K562 (cell line): ENCODE data around the gene NRSN2. TPM values are rescaled to one million over a fixed set of nuclear protein-coding genes. Genes with fewer than 3 reads are reported as not detected.

Source experiments
- ATAC-seq: fragments of 200-7000 bp; cut with Tn5 transposase; 3 replicates; pipeline ENCODE4 v1.9.1; 2020; ENCODE audit warnings: moderate library complexity
- BruUV-seq: library from RNA; stranded (reverse); fragments of 400-500 nt; replicated peaks from 2 replicates; lab custom pipeline; 2021; lab: Mats Ljungman, UMichigan
- CTCF ChIA-PET: fragments of 300-600 bp; formaldehyde crosslinking; extraction: SDS; loops from one replicate; lab custom pipeline; 2021; ENCODE audit warnings: low intra/inter-chr PET ratio; lab: Yijun Ruan, JAX
- POLR2A ChIA-PET: fragments of 300-600, 350-650 bp; sonication (Branson Sonifier 250); formaldehyde crosslinking; extraction: SDS; loops from one replicate; lab custom pipeline; 2021; ENCODE audit warnings: antibody characterized with exemption, inconsistent platforms; lab: Yijun Ruan, JAX
- DNase-seq, 4 experiments: peaks; one replicate each; pipeline versions ENCODE4 v3.0.0 to v3.0.0-alpha.2; 2011 to 2018; ENCODE audit warnings: low spot score in 3 of 4, mixed read lengths in 3 of 4; ENCODE audit errors: extremely low read depth in 1 of 4
- FAIRE-seq: peaks from 2 replicates; lab custom pipeline; 2011; peaks lifted over from hg19 to GRCh38; lab: Jason Lieb, UNC
- H2AFZ ChIP-seq: 2 replicates; pipeline ENCODE4 v1.6.0; 2011; ENCODE audit warnings: low read depth, low read length, control low read depth, inconsistent platforms
- H3K27ac ChIP-seq: fragments of 200-600 bp; 3 replicates; pipeline ENCODE4 v1.8.0; 2011; ENCODE audit warnings: low read depth, mild to moderate bottlenecking, control low read depth, inconsistent platforms, low read length, moderate library complexity, mixed read lengths; ENCODE audit errors: extremely low read depth
- H3K27me3 ChIP-seq, 2 experiments: fragments of 300-600 bp in 1 of 2; 2 replicates in 1 of 2; 3 replicates in 1 of 2; pipeline versions ENCODE4 v1.6.0 to v1.8.0; 2011; ENCODE audit warnings: inconsistent platforms in 2 of 2, low read length in 2 of 2, mild to moderate bottlenecking in 1 of 2, mixed read lengths in 1 of 2, moderate library complexity in 1 of 2; ENCODE audit not compliant: control insufficient read depth in 2 of 2, insufficient read depth in 2 of 2
- H3K36me3 ChIP-seq: fragments of 300-600 bp; 3 replicates; pipeline ENCODE4 v1.8.0; 2011; ENCODE audit warnings: mild to moderate bottlenecking, low read length, inconsistent platforms; ENCODE audit not compliant: control insufficient read depth, insufficient read depth
- H3K4me1 ChIP-seq, 2 experiments: fragments of 200-600 bp in 1 of 2; replicated peaks in 1 of 2; 2 replicates in 1 of 2; 3 replicates in 1 of 2; pipeline versions ENCODE4 v1.5.1 to v1.8.0; 2011; ENCODE audit warnings: inconsistent platforms in 2 of 2, low read length in 2 of 2, mild to moderate bottlenecking in 1 of 2, mixed read lengths in 1 of 2, moderate library complexity in 1 of 2; ENCODE audit not compliant: control insufficient read depth in 2 of 2, insufficient read depth in 2 of 2
- H3K4me2 ChIP-seq: 2 replicates; pipeline ENCODE4 v1.6.1; 2011; ENCODE audit warnings: low read length, control low read depth, inconsistent platforms, mixed read lengths; ENCODE audit not compliant: insufficient read depth
- H3K4me3 ChIP-seq: fragments of 200-600 bp; sonication (generic), shearing (Covaris generic); 2 replicates; pipeline ENCODE4 v1.5.1; 2016; ENCODE audit warnings: control low read depth, inconsistent platforms
- H3K79me2 ChIP-seq: fragments of 200-600 bp; 3 replicates; pipeline ENCODE4 v1.8.0; 2011; ENCODE audit warnings: low read length, inconsistent platforms; ENCODE audit not compliant: control insufficient read depth, insufficient read depth
- H3K9ac ChIP-seq, 2 experiments: 2 replicates each; pipeline versions ENCODE4 v1.6.0 to v1.6.1; 2011; ENCODE audit warnings: low read depth in 2 of 2, low read length in 2 of 2, control low read depth in 1 of 2, inconsistent platforms in 1 of 2, mild to moderate bottlenecking in 1 of 2, mixed read lengths in 1 of 2; ENCODE audit not compliant: insufficient read depth in 1 of 2
- H3K9me1 ChIP-seq: one replicate; pipeline ENCODE4 v1.6.0; 2011; ENCODE audit warnings: inconsistent platforms, mild to moderate bottlenecking, low read length, moderate library complexity; ENCODE audit not compliant: control insufficient read depth, insufficient read depth
- H3K9me3 ChIP-seq: replicated peaks from 2 replicates; pipeline ENCODE4 v1.5.1; 2011; ENCODE audit warnings: low read depth, low read length, inconsistent platforms; ENCODE audit not compliant: control insufficient read depth, insufficient read depth
- H4K20me1 ChIP-seq: replicated peaks from 2 replicates; pipeline ENCODE4 v1.6.1; 2011; ENCODE audit warnings: low read length, inconsistent platforms, mixed read lengths; ENCODE audit not compliant: control insufficient read depth, insufficient read depth
- CEBPG ChIP-seq, 3 experiments: fragments of 200-800 bp in 1 of 3; sonication (Bioruptor generic) in 1 of 3; sonication (generic) in 1 of 3; formaldehyde crosslinking in 1 of 3; IDR thresholded peaks in 2 of 3; conservative IDR thresholded peaks in 1 of 3; 2 replicates each; pipeline versions ENCODE4 v1.6.1 to v1.8.0; 2016 to 2022; ENCODE audit warnings: missing compliant biosample characterization in 2 of 3, missing genetic modification characterization in 2 of 3, mild to moderate bottlenecking in 1 of 3, missing genetic modification reagents in 1 of 3
- CHAMP1 ChIP-seq: fragments of 450-650 bp; IDR thresholded peaks from 2 replicates; pipeline ENCODE4 v1.6.1; 2016; ENCODE audit warnings: mild to moderate bottlenecking
- GMEB1 ChIP-seq: fragments of 250-450 bp; sonication (Bioruptor Pico); IDR thresholded peaks from 2 replicates; pipeline ENCODE4 v1.4.0; 2020; ENCODE audit warnings: mild to moderate bottlenecking
- JUNB ChIP-seq: fragments of 450-650 bp; formaldehyde crosslinking; conservative IDR thresholded peaks from 2 replicates; pipeline ENCODE4 v1.4.0; 2020; ENCODE audit warnings: mild to moderate bottlenecking
- MLX ChIP-seq, 2 experiments: fragments of 450-650 bp in 1 of 2; sonication (generic) in 1 of 2; formaldehyde crosslinking; conservative IDR thresholded peaks; 2 replicates each; pipeline versions ENCODE4 v1.4.0 to v1.8.1; 2020 to 2022; ENCODE audit warnings: mild to moderate bottlenecking in 1 of 2, missing genetic modification reagents in 1 of 2
- NR2C1 ChIP-seq, 2 experiments: fragments of 450-650 bp; IDR thresholded peaks; 2 replicates each; pipeline ENCODE4 v1.6.1; 2017; ENCODE audit warnings: mild to moderate bottlenecking in 2 of 2, antibody characterized with exemption in 1 of 2, inconsistent platforms in 1 of 2, missing compliant biosample characterization in 1 of 2, missing genetic modification characterization in 1 of 2
- POLR2G ChIP-seq: fragments of 200-400 bp; formaldehyde crosslinking; IDR thresholded peaks from 2 replicates; pipeline ENCODE4 v1.6.1; 2017; ENCODE audit warnings: low read depth, mild to moderate bottlenecking, antibody characterized with exemption, low read length, moderate library complexity
- RFX1 ChIP-seq: fragments of 450-650 bp; IDR thresholded peaks from 2 replicates; pipeline ENCODE4 v1.6.1; 2016; ENCODE audit warnings: mild to moderate bottlenecking, moderate library complexity
- ZNF143 ChIP-seq: sonication (generic); formaldehyde crosslinking; IDR thresholded peaks from 2 replicates; pipeline ENCODE4 v1.9.0; 2022; ENCODE audit warnings: mild to moderate bottlenecking, missing genetic modification reagents
- ZNF165 ChIP-seq: fragments of 250-450 bp; sonication (Bioruptor Pico); IDR thresholded peaks from 2 replicates; pipeline ENCODE4 v1.4.0; 2020; ENCODE audit warnings: borderline replicate concordance
- ZNF311 ChIP-seq: fragments of 250-450 bp; sonication (Bioruptor Pico); IDR thresholded peaks from 2 replicates; pipeline ENCODE4 v1.4.0; 2020; ENCODE audit warnings: mild to moderate bottlenecking, moderate library complexity
- ZNF518B ChIP-seq: fragments of 250-450 bp; sonication (Bioruptor Pico); IDR thresholded peaks from 2 replicates; pipeline ENCODE4 v1.5.0; 2021; ENCODE audit warnings: mild to moderate bottlenecking, moderate library complexity
- ZNF668 ChIP-seq: fragments of 250-450 bp; sonication (Bioruptor Pico); IDR thresholded peaks from 2 replicates; pipeline ENCODE4 v1.8.0; 2022; ENCODE audit warnings: mild to moderate bottlenecking, inconsistent platforms
- WGBS: fragments of 100-300 bp; shearing (Covaris generic); methylation state at CpG from one replicate; pipeline ENCODE4 v1.1.6; 2016; ENCODE audit warnings: low coverage, mixed read lengths; ENCODE audit not compliant: insufficient coverage; ENCODE audit errors: missing lambda C conversion rate; 5-methylcytosine and 5-hydroxymethylcytosine counted together
- in situ Hi-C: fragments of 300-500 bp; cut with MboI; formaldehyde crosslinking; loops from 4 replicates; pipeline ENCODE4 v1.15.0; 2018; ENCODE audit warnings: inconsistent platforms, mixed read lengths
- intact Hi-C: fragments of 100-400 bp; cut with micrococcal nuclease; formaldehyde crosslinking; loops from 2 replicates; pipeline ENCODE4 v1.14.2; 2022
- polyA plus RNA-seq, 8 experiments: library from polyadenylated mRNA; depleted of rRNA in 4 of 8; stranded (reverse) in 5 of 8; unstranded in 3 of 8; fragments of >200 nt; fragmentation: Nextera tagmentation in 2 of 8; fragmentation: Illumina TruSeq in 1 of 8; extraction: Ambion mirVana in 2 of 8; extraction: Trizol in 1 of 8; gene quantifications; 2 replicates each; pipeline versions ENCODE4 v1.2.1 to v1.2.3, GENCODE V29; 2011 to 2014; ENCODE audit warnings: inconsistent platforms in 1 of 8, missing spikeins in 1 of 8
- total RNA-seq, 7 experiments: library from RNA; depleted of rRNA in 6 of 7; stranded (reverse); fragments of >200 nt in 6 of 7; fragmentation: Illumina TruSeq in 2 of 7; extraction: Trizol in 2 of 7; gene quantifications; 2 replicates each; pipeline versions ENCODE4 v1.2.1 to v1.2.3, GENCODE V29; 2011 to 2021; ENCODE audit warnings: low replicate concordance in 1 of 7

Gene NRSN2
- total and polyA plus RNA-seq, 9 of the 15 experiments (the other 6 are each of a cell fraction or from before 2014, with no cell fraction given) = 7.5 to 29.7 (median 11.1) TPM

- intact Hi-C loops = loop anchor here (5.0 kb wide), 1 partner anchor 62 kb away; the partner anchor contains the start of gene TBC1D20
- peak overlapping the region; percentile 46; the same call in 1 of the 2 replicates for H3K4me2 ChIP-seq
- FAIRE-seq = no peak
- H2AFZ ChIP-seq = peak overlapping the region; percentile 77; the same call in 1 of the 2 replicates
- H3K36me3 ChIP-seq = peaks cover 30% of the 10 kb centered on the region; the same call in 2 of the 3 replicates
- H3K9me3 ChIP-seq = 0 out of 2 replicates have a peak, but pooled peaks cover 3% of the 10 kb centered on the region
- H3K4me3 ChIP-seq = no peak overlapping the region
- no peak overlapping the region for H3K9ac ChIP-seq
- peak overlapping the region; percentile 70; the same call in 1 of the 3 replicates for H3K27ac ChIP-seq
- ChIA-PET POLR2A (interaction anchor here (0.7 to 8.7 kb wide), 14 partner anchors 9 to 324 kb away, joined by 3 to 95 read pairs (median 4); partner anchors contain the start of gene TRIB3), CTCF (no interaction called here)
- H3K79me2 ChIP-seq = no peaks in the 10 kb centered on the region
- no TSS peak for BruUV-seq
- no peak for DNase-seq
- no peaks in the 10 kb centered on the region for H3K27me3 ChIP-seq
- ATAC-seq = no peak
- H3K9me1 ChIP-seq = no peaks in the 10 kb centered on the region
- 36% methylated on average over 2 of the region's 2 CpGs for WGBS
- in situ Hi-C loops = no loop called here
- peaks cover 7 to 26% of the 10 kb centered on the region in 2 experiments; a peak in 4 of 5 replicates for H3K4me1 ChIP-seq
- no peaks in the 10 kb centered on the region for H4K20me1 ChIP-seq
- TF ChIP-seq NR2C1 (IDR thresholded peaks at IDR 0.05) = no peak
- no peak; the same call in 1 of the 2 replicates for TF ChIP-seq NR2C1 (tag; IDR thresholded peaks at IDR 0.05)
- TF ChIP-seq CHAMP1 = no peak
- TF ChIP-seq POLR2G = 0 out of 2 replicates have a peak, but pooled peaks have one; percentile 15
- TF ChIP-seq CEBPG (CRISPR knock-in tag; IDR thresholded peaks at IDR 0.05) = no peak
- no peak; a peak in 1 of 4 replicates for TF ChIP-seq CEBPG (tag; conservative IDR thresholded peaks at IDR 0.05 in 1 of 2, IDR thresholded peaks at IDR 0.05 in 1 of 2)
- no peak for TF ChIP-seq ZNF143 (CRISPR knock-in tag)
- TF ChIP-seq ZNF311 (CRISPR knock-in tag) = 0 out of 2 replicates have a peak, but pooled peaks have one; percentile 55
- no peak for TF ChIP-seq ZNF518B (CRISPR knock-in tag)
- TF ChIP-seq ZNF165 (CRISPR knock-in tag) = no peak
- no peak for TF ChIP-seq JUNB
- TF ChIP-seq MLX (CRISPR knock-in tag; conservative IDR thresholded peaks at IDR 0.05) = no peak
- no peak for TF ChIP-seq RFX1
- TF ChIP-seq GMEB1 (CRISPR knock-in tag) = no peak
- TF ChIP-seq ZNF668 (CRISPR knock-in tag) = no peak
These were observed 53.2 kb downstream of the NRSN2 start for GRCh38 chr20:400128-400453.
